HG03432 (cell line): ENCODE results near the gene ERCC1.
A peak's percentile ranks its signal among the peaks of the same experiment; 100 is the strongest.
"Not testable (repeated sequence)": the region's sequence is repeated elsewhere in the genome, so short reads cannot be mapped to it uniquely, and the experiment has no call there.

Experiments
- ATAC-seq: cut with Tn5 transposase; IDR thresholded peaks from one replicate; pipeline ENCODE4 v1.9.1; 2021; ENCODE audit warnings: mild to moderate bottlenecking, moderate library complexity; ENCODE audit not compliant: unreplicated experiment

ERCC1 gene

DNA sequence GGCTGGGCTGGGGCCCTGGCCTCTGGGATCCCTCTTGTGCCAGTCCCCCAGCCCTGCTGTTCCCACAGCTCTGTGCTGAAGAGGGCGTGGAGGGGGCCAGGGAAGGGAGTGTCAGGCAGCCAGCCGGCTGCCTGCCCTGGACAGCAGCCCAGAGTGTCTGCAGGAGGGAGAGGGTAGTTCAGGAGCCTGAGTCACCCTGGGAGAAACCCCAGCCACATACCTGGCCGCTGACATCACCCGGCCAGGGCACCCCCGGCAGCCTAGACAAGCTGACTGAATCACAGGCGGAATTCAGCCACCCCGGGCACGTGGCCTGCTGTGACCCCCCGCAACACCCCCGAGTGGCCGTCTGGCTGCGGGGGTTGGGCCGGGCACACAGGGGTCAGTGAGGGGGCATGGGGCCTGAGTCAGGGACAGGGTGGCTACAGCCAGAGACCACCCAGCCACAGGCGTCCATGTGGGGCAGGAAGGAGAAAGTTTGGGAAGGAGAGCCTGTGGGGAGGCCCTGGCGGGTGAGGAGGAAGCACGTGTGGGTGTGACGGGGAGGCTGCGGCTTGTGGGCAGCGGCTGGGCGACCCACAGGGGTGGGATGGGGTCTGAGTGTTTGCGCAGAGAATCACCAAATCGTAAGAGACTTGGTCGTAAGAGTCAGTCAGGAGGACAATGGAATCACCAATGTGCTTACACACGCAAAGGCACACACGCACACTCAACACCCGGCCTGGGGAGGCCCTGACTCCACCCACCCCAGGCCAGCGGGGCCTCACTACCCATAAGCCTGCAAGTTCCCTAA, 32.2 kb upstream of the ERCC1 start:
- ATAC-seq, result peak; percentile 35

GRCh38 chr19:45451850-45452387, 28.2 kb upstream of the ERCC1 start:
- no peak for ATAC-seq

GRCh38 chr19:45451131-45451849, 27.6 kb upstream of the ERCC1 start:
- peak; percentile 11 for ATAC-seq

GRCh38 chr19:45450012-45450333, 26.3 kb upstream of the ERCC1 start:
- peak; percentile 2 for ATAC-seq

DNA sequence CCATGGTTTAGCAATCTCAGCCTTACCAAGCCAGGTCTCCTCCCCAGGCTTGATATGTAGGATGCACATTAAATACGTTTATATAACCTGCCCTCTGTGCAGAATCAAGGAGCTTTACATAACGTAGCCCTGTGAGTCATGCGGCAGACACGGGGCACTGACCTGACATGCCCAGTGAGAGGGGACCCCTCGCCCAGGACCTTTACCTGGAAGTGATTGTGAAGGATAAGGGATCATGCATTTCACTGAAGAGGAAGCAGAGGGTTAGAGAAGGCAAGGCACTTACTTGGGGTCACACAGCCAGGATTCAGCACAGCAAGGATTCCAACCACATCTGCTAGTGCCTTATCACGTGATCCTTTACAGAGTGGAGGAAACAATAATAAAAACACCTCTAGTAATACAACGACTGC, 25.2 kb upstream of the ERCC1 start:
- ATAC-seq, result no peak

- no peak for ATAC-seq
Measured at GRCh38 chr19:45448425-45448756, 24.7 kb upstream of the ERCC1 start.

DNA sequence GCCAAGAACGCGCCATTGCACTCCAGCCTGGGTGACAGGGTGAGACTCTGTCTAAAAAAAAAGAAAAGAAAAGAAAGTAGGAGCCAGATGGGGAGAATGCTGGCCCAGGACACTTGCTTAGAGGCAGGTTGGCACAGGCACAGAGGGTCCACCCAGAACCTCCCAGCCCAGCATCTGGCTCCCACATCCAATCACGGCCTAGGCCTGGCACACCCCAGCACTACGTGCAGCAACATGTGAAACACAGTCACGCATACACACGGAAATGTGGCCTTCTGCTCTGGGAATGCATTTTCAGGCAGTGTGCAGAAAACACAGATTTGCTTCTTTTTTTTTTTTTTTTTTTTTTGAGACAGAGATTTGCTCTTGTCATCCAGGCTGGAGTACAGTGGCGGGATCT, 23.2 kb upstream of the ERCC1 start:
- ATAC-seq, result no peak

DNA sequence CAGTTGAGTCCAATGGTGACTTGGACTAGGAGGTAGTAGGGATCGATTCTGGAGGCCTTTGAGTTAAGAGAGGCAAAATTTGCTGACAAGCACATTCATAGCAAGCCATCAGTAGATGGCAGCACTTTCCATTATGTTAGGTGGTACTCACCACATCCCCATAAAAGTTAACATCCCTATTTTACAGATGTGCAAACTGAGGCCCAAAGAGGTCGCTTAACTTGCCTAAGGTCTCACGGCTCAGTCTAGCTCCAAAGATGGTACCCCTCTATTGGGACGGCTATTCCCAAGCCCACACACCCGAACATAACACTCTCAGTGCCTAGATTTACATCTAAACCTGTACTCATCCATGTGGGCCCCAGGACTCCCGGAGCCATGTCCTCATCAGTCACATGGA, 22.6 kb upstream of the ERCC1 start:
- ATAC-seq, result no peak

DNA sequence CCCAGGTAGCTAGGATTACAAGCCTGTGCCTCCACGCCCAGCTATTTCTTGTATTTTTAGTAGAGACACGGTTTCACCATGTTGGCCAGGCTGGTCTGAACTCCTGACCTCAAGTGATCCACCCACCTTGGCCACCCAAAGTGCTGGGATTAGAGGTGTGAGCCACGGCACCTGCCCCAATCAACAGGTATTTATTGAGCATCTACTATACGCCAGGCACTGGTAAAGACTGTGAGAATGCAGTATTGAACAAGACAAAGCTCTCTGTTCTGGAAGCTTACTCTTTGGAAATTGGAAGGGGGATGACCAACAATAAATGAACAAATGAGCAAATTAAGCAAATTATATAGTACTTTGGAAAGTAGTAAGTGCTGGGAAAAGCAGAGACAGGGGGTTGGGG, 21.4 kb upstream of the ERCC1 start:
- no peak for ATAC-seq

- ATAC-seq, result no peak
Measured at GRCh38 chr19:45444318-45445041, 20.8 kb upstream of the ERCC1 start.

DNA sequence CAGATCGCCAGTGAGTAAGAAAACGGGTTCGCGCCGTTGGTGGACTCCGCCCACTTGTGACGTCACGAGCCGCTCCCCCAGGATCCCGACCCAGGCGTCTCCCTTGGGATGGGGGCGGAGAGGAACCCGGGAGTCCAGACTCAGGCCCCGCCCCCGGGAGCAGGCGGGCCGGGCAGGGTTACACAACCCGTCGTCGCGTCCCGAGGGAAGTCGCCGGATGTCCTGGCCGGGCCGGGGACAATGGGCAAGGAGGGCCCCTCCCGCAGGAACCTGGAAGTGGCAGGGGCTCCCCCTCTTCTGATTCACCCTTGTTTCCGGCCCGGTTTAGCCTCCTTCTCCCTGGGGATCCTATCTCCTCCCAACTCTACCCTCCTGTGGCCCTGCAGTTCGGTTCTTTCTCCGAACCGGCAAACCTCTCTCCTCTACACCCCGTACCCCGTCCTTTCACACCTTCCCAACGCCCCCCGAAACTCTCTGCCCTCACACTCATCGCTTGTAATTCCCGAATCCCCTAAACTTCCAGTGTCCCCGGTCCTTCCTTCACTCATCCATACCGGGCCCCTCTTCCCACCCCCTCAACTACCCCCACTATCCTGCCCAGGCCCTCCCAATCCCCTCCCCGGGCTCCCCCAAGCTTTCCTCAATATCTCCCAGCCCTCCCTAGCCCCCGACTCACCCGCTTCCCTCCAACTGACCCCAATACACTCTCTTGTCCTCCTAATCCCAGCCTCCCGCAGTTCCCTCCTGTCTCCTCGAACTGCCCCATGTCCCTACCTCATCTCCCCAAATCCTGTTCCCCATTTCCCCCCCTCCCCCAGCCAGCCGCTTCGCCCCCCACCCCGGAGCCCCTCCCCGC, 20.0 kb upstream of the ERCC1 start:
- no peak for ATAC-seq

DNA sequence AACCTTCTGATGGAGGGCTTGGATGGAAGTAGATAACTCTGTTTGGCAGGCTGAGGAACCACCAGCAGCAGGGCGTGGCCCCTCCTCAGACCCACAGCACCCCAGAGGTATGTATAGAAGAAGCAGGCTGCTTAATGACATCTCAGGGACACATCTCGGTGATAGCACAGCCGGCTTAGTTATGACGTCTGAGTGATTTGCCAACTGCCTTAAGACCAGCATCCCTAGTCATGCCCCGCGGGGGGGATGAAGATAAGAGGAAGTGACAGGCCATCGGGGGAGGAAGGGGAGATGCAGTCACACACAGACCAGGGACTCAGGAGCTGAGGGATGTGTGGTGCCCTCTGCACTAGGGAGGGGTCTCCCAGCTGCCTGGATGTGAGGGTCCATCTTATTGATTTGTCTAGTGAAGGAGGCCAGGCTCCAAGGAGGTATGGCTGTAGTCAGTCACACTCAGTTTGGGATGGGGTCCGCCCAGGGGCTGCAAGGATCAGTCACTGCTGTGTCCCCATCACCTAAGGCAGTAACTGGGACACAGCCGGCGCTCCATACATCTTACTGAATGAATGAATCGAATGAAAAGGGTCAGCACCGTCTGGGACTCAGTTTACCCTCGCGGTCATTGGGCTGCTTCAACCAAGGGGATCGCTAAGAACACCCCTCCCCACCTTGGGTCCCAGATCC, 19.2 kb upstream of the ERCC1 start:
- no peak for ATAC-seq

DNA sequence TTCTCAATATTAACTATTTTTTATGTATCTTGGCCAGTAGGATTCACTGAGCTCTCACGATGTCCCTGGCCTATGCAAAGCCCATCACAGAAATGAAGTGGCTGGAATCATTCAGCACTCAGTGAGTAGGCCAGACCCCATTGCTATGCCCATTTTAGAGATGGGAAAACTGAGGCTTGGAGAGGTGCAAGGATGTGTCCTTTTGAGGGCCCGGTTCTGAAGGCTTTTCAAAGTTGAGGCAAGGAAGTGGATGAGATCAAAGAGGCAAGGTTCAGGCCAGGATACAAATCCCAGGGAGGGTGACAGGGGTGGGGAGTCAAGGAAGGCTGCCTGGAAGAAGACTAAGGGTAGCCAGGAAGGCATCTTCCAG, 18.7 kb upstream of the ERCC1 start:
- ATAC-seq, result no peak

- no peak for ATAC-seq
Measured at GRCh38 chr19:45440873-45441654, 17.3 kb upstream of the ERCC1 start.

GRCh38 chr19:45440259-45440638, 16.5 kb upstream of the ERCC1 start:
- ATAC-seq, result no peak

DNA sequence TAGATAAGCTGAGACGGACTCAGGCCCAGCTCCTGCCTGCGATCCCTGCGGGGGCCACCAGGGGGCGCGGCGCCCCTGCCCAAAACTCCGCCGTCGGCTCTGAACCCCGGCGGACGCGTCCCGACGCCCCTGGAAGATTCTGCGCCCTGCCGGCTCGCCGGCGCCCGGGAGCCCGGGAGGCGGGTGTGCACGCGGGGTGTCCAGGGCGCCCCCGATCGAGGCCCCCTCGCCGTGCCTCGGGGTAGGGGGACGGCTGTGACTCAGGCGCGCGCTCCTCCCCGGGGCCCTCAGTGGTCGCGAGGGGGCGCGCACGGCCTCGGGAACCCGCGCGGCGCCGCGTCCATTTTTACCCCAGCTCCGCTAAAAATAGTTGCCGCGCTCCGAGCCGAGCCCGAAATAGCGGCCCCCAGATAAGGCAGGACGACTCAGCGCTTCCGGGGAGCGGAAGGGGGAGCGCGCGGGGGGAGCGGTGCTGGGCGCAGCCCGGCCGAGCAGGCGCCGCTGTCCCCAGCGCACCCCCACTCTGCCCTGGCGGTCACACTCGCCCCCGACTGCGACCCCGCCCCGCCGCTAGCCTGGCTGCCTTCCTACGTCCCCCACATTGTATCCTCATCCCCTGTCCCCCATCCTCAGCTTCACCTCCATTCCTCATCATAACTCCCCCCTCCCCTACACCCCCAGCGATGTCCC, 16.0 kb upstream of the ERCC1 start:
- ATAC-seq, result peak; percentile 59

DNA sequence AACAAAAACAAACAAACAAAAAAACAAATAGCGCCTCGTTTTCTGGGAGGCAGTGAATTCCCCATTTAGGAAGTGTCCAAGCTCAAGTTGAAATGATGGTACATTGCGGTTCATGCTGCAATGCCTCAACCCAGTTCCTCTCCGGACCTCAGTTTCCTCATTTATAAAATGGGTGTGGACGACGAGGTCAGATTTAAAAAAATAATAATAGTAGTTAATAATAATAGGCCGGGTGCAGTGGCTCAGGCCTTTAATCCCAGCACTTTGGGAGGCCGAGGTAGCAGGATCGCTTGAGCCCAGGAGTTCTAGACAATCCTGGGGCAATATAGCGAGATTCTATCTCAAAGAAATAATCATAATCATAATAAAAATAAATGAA, 15.5 kb upstream of the ERCC1 start:
- ATAC-seq, result no peak

- ATAC-seq, result no peak
Measured at GRCh38 chr19:45437328-45437727, 13.6 kb upstream of the ERCC1 start.

DNA sequence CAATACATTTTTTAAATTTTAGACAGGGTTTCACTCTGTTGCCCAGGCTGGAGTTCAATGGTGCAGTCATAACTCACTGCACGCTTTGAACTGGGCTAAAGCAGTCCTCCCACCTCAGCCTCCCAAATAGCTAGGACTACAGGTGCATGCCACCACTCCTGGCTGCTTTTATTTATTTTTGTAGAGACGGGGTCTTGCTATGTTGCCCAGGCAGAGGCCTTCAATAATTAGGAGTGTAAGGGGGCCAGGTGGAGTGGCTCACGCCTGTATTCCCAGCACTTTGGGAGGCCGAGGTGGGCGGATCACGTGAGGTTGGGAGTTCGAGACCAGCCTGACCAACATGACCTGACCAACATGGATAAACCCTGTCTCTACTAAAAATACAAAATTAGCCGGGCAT, 8.8 kb upstream of the ERCC1 start:
- not testable (repeated sequence) for ATAC-seq
